Subcutaneous adipose tissue (tissue), 4 donors: ENCODE measurements around the gene KRTDAP. TPM values are rescaled to one million over a fixed set of nuclear protein-coding genes. Genes with fewer than 3 reads are reported as not detected.

Experiments
- total RNA-seq, 4 donors: library from RNA; depleted of rRNA; stranded (reverse); fragments of >200 nt; gene quantifications; one replicate each; pipeline ENCODE4 v1.1.0, GENCODE V29; 2016
- TF ChIP-seq, protein P1 (sequence below): fragments of 450-650 bp; IDR thresholded peaks from one replicate; pipeline ENCODE4 v1.5.1; 2016; ENCODE audit warnings: low read depth, mild to moderate bottlenecking, control low read depth, antibody characterized with exemption, moderate library complexity

The KRTDAP gene
- total RNA-seq, 4 donors from 2014 or later: not detected

DNA sequence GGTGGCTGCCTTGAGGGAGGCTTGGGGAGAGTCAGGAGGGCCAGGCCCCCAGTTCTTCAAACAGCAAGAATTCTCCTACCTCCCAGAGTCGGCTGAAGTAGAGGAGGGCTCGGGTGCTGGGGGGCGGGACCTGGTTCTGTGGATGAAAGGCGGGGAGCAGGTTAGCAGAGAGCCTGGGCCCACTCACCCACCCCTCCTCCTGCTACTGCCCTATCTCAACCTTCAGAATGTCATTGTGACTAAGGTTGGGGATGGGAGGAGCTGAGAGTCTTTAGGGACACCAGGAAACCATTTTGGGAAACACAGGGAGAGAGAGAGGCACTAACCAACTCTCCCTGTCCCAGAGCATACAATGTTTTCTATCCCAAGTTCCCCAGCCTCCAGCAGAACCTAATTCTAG, 12.5 kb upstream of the KRTDAP start:
- TF ChIP-seq, protein P1, sequence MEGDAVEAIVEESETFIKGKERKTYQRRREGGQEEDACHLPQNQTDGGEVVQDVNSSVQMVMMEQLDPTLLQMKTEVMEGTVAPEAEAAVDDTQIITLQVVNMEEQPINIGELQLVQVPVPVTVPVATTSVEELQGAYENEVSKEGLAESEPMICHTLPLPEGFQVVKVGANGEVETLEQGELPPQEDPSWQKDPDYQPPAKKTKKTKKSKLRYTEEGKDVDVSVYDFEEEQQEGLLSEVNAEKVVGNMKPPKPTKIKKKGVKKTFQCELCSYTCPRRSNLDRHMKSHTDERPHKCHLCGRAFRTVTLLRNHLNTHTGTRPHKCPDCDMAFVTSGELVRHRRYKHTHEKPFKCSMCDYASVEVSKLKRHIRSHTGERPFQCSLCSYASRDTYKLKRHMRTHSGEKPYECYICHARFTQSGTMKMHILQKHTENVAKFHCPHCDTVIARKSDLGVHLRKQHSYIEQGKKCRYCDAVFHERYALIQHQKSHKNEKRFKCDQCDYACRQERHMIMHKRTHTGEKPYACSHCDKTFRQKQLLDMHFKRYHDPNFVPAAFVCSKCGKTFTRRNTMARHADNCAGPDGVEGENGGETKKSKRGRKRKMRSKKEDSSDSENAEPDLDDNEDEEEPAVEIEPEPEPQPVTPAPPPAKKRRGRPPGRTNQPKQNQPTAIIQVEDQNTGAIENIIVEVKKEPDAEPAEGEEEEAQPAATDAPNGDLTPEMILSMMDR: no peak

DNA sequence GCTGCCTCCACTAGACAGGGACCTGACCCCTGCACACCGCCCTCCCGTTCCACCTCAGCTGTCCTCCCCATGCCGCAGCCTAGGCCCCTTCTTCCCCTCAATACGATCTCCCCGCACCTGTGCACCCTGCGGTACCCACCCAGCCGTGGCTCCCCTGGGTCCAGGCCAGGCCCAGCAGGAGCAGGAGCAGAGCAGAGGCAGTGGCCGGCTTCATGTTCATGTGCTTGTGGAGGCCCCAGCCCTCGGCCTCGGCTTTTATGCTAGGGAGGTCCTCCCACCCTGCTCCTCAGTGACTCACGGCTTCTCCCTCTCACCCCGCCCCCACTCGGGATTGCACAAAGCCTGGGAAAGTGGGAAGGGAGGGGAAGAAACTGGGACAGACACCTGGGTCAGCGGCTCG, 11.4 kb upstream of the KRTDAP start:
- TF ChIP-seq, protein P1: no peak

DNA sequence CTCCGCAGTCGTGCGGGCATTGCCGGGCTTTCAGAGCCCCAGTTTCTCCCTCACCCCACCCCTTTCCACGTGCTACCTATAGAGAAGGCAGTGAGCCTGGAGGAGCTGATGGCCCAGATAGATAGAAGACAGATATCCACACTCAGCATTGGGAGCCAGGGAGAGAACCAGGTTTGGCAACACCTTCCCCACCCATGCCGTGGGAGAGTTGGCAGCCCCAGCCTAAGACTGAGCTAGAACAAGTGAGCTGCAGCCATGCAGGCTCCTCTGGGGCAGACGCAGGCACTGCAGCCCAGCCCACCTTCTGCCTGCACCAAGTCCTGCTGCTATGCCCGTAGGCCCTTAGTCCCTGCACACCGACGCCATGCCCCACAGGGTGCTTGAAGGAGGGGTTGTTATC, 10.3 kb upstream of the KRTDAP start:
- TF ChIP-seq, protein P1: no peak

DNA sequence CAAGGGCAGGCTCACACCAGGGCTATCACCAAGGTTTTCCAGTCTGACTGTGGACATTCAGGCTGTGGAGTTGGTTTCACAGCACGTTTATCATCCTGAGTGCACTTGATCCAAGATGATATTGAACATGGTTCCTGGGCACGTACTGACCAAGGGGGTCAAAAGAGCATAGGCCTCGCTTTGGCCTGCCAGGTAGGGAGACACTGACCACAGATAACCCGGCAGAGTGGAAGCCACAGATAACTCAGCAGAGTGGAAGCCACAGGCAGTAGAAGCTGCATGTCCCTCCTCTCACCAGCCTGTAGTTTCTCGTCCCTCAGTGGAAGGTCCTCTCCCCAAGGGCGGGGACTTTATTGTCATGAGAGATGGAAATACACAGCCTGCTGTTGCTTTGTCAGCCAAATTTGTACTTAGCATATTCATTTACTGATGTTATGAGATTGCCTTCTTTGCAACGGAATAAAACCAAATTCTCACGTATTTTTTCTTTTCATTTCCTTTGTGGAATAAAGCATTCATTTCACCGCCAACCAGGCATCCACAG, 8.8 kb upstream of the KRTDAP start:
- TF ChIP-seq, protein P1: no peak

DNA sequence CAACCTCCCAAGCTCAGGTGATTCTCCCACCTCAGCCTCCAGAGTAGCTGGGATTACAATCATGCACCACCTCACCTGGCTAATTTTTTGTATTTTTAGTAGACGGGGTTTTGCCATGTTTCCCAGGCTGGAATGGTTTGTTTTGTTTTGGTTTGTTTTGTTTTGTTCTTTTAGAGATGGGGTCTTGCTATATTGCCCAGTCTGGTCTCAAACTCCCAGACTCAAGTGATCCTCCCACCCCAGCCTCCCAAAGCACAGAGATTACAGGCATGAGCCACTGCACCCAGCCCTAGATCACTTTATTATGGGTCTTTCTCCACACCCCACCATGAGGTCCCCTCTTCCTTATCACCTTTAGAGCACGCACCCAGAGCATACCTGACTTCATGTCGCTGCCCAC, 8.0 kb upstream of the KRTDAP start:
- TF ChIP-seq, protein P1: no peak

DNA sequence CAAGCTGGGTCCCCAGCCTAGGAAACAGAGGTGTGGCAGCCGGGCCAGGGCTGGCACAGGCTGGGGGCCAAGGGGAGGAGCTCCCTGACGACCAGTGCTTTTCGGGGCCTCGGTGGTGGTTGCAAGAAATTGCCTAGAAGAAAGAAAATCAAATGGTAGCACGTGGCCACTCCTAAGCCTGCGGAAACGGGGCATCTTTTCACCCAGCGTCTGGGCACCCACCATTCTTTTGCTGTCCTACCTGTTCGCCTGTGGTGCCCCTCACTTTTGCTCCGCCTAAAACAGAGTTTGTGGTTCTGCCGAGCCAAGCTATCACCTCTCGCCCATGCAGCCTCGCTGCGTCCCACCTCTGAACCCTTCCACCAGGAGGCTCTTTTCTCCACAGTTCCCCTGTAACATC, 7.1 kb upstream of the KRTDAP start:
- TF ChIP-seq, protein P1: no peak

DNA sequence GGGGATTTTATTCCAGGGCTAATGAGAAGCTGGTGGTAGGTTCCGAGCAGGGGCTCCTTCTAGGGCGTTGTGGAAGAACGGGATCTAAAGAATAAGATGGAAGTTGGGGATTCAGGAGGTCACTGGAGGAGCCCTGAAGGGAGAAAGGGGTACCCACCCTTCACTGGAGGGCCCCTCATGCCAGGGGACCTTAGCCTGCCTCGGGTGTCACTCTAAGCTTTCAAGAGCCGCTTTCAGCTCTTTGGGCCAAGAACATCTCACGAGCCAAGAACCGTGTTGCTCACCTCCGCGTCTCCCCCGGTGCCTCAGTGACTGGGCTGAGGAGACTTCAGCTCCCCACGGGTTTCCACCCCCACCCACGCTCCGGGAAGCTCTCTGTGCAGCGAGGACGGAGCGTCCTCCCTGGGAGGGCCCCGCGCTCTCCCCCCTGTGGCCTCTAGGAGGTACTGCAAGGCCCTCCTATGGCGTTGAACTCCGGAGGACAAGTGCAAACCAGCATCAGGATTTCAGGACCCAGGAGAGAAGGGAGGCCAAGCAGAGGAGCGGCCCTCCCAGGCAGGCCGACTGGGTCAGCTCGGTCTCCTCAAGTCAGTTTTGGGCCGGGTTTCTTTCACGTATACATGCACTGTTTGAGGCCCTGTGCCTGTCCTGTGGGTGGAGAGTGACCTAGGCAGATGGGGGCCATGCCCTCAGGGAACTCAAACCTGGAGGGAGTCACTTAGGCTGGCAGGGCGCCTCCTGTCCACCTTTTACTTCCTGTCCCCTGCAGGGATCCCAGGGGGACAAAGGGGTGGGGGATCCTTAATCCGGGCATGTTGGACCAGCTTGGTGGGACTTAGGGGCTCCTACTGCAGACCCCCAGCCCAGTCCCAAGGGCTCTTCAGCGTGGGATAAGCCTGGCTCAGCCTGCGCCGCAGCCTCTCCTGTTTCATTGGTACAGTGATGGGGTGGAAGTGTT, 5.1 kb upstream of the KRTDAP start:
- TF ChIP-seq, protein P1: no peak
